ENCODE data around the gene MGAT4A.

- TF ChIP-seq CTCF (IDR thresholded peaks at IDR 0.05) = peak in 2 of 5 experiments; percentile 38 to 52
- peak; percentile 69 to 80 for TF ChIP-seq POLR2A (IDR thresholded peaks at IDR 0.05)
- TF ChIP-seq EP300 (IDR thresholded peaks at IDR 0.05) = peak; percentile 65 to 98
Measured at GRCh38 chr2:98608116-98608961, 122.6 kb downstream of the MGAT4A start, which contains the start of the genes COA5 and UNC50.
